GM12873 (cell line): Measurements from ENCODE around the gene ALDH7A1.

Experiments used
- CTCF ChIP-seq: IDR thresholded peaks from 2 replicates; pipeline ENCODE4 v1.5.1; 2012; ENCODE audit warnings: low read depth, mild to moderate bottlenecking, moderate library complexity, low read length, control low read depth; ENCODE audit not compliant: insufficient read depth; ENCODE audit errors: missing control alignments

Gene ALDH7A1

GRCh38 chr5:126519637-126520592 lies 75.1 kb downstream of the ALDH7A1 start:
- TF ChIP-seq CTCF = no peak

GRCh38 chr5:126516852-126517251 lies 78.2 kb downstream of the ALDH7A1 start:
- no peak for TF ChIP-seq CTCF

- no peak for TF ChIP-seq CTCF
Observed at GRCh38 chr5:126516133-126516532, 78.9 kb downstream of the ALDH7A1 start.

- no peak for TF ChIP-seq CTCF
Observed at GRCh38 chr5:126515337-126515736, 79.7 kb downstream of the ALDH7A1 start.

- no peak for TF ChIP-seq CTCF
Observed at GRCh38 chr5:126514558-126515141, 80.4 kb downstream of the ALDH7A1 start.

GRCh38 chr5:126514131-126514557 lies 80.9 kb downstream of the ALDH7A1 start:
- TF ChIP-seq CTCF = no peak

- no peak for TF ChIP-seq CTCF
Observed at GRCh38 chr5:126513703-126514102, 81.3 kb downstream of the ALDH7A1 start.
